RWPE2 (cell line): ENCODE results near the gene BCL7C.

Experiments
- ATAC-seq: fragments of 200-7000 bp; cut with Tn5 transposase; 3 replicates; pipeline ENCODE4 v1.9.1; 2021; ENCODE audit warnings: low read depth
- DNase-seq: peaks from one replicate; pipeline ENCODE4 v3.0.0-alpha.2; 2020; ENCODE audit warnings: low spot score
- H3K27ac ChIP-seq: fragments of 450-650 bp; 2 replicates; pipeline ENCODE4 v1.5.1; 2017; ENCODE audit warnings: mild to moderate bottlenecking; ENCODE audit not compliant: poor library complexity, severe bottlenecking
- H3K27me3 ChIP-seq: fragments of 250-450 bp; sonication (Bioruptor Pico); 2 replicates; pipeline ENCODE4 v1.5.1; 2021; ENCODE audit warnings: mild to moderate bottlenecking, moderate library complexity; ENCODE audit not compliant: insufficient read depth, poor library complexity, severe bottlenecking
- H3K36me3 ChIP-seq: fragments of 250-450 bp; sonication (Bioruptor Pico); 2 replicates; pipeline ENCODE4 v1.5.1; 2020; ENCODE audit warnings: low read depth, mild to moderate bottlenecking, moderate library complexity
- H3K4me1 ChIP-seq: fragments of 250-450 bp; sonication (Bioruptor Pico); 2 replicates; pipeline ENCODE4 v1.5.1; 2021; ENCODE audit warnings: mild to moderate bottlenecking, moderate library complexity; ENCODE audit not compliant: insufficient read depth, poor library complexity, severe bottlenecking
- H3K4me3 ChIP-seq: fragments of 250-450 bp; sonication (Bioruptor Pico); 2 replicates; pipeline ENCODE4 v1.5.1; 2021; ENCODE audit warnings: mild to moderate bottlenecking, moderate library complexity; ENCODE audit not compliant: severe bottlenecking
- H3K9me3 ChIP-seq: fragments of 250-450 bp; sonication (Bioruptor Pico); 2 replicates; pipeline ENCODE4 v1.5.1; 2021; ENCODE audit warnings: mild to moderate bottlenecking, moderate library complexity; ENCODE audit not compliant: severe bottlenecking
- CTCF ChIP-seq: fragments of 450-650 bp; IDR thresholded peaks from one replicate; pipeline ENCODE4 v1.5.1; 2017; ENCODE audit warnings: mild to moderate bottlenecking, moderate library complexity; ENCODE audit not compliant: poor library complexity, severe bottlenecking

Gene BCL7C

GRCh38 chr16:30843501-30843900, 50.4 kb downstream of the BCL7C start:
- DNase-seq (no peak), ATAC-seq (no peak)
- Histone ChIP-seq H3K4me3 (no peak overlapping the region), H3K36me3 (no peaks in the 10 kb centered on the region), H3K27me3 (no peaks in the 10 kb centered on the region), H3K9me3 (peaks cover 3% of the 10 kb centered on the region), H3K4me1 (no peaks in the 10 kb centered on the region), H3K27ac (no peak overlapping the region)
- TF ChIP-seq CTCF = no peak

GRCh38 chr16:30842971-30843370, 50.9 kb downstream of the BCL7C start:
- no peak for TF ChIP-seq CTCF
- H3K27ac ChIP-seq = no peak overlapping the region
- ATAC-seq = no peak
- H3K9me3 ChIP-seq = peaks cover 3% of the 10 kb centered on the region
- H3K27me3 ChIP-seq = no peaks in the 10 kb centered on the region
- H3K4me3 ChIP-seq = no peak overlapping the region
- H3K36me3 ChIP-seq = no peaks in the 10 kb centered on the region
- no peak for DNase-seq
- no peaks in the 10 kb centered on the region for H3K4me1 ChIP-seq

- Histone ChIP-seq H3K27me3 (no peaks in the 10 kb centered on the region), H3K36me3 (no peaks in the 10 kb centered on the region), H3K9me3 (peaks cover 3% of the 10 kb centered on the region), H3K4me3 (no peak overlapping the region), H3K27ac (no peak overlapping the region), H3K4me1 (no peaks in the 10 kb centered on the region)
- DNase-seq (no peak), ATAC-seq (no peak)
- no peak for TF ChIP-seq CTCF
These were observed 52.5 kb downstream of the BCL7C start for GRCh38 chr16:30841332-30841731.

- Histone ChIP-seq H3K4me1 (no peaks in the 10 kb centered on the region), H3K27me3 (no peaks in the 10 kb centered on the region), H3K9me3 (peaks cover 3% of the 10 kb centered on the region), H3K36me3 (no peaks in the 10 kb centered on the region), H3K27ac (no peak overlapping the region), H3K4me3 (no peak overlapping the region)
- no peak for DNase-seq
- no peak for ATAC-seq
- no peak for TF ChIP-seq CTCF
These were observed 53.3 kb downstream of the BCL7C start for GRCh38 chr16:30840611-30841010.

- no peak overlapping the region for H3K27ac ChIP-seq
- no peak overlapping the region for H3K4me3 ChIP-seq
- H3K27me3 ChIP-seq = no peaks in the 10 kb centered on the region
- TF ChIP-seq CTCF = no peak
- H3K36me3 ChIP-seq = no peaks in the 10 kb centered on the region
- no peaks in the 10 kb centered on the region for H3K4me1 ChIP-seq
- no peak for ATAC-seq
- no peak for DNase-seq
- peaks cover 3% of the 10 kb centered on the region for H3K9me3 ChIP-seq
These were observed 54.2 kb downstream of the BCL7C start for GRCh38 chr16:30839523-30840227.
